ENCODE measurements around the gene FYN. TPM values are rescaled to one million over a fixed set of nuclear protein-coding genes. Genes with fewer than 3 reads are reported as not detected.

Gene FYN
- polyA plus RNA-seq, 1 experiment: 55.1 TPM

DNA sequence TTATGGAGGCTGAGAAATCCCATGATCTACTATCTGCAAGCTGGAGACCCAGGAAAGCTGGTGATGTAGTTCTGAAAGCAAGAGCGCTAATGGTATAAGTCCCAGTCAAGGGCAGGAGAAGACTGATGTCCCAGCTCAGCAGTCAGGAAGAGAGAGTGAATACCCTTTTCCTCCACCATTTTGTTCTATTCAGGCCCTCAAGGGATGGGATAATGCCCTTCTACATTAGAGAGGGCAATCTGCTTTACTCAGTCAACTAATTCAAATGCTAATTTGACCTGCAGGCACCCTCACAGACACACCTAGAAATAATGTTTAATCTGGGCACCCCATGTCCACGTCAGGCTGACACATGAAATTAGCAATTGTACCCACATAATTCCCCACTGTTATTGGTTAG lies 10.8 kb upstream of the FYN start:
- H3K27me3 ChIP-seq (ENCODE audit: control insufficient read depth, insufficient read depth, low read length): no peaks in the 10 kb centered on the region
- ChIA-PET POLR2A (no interaction called here), CTCF (no interaction called here)
- DNase-seq (ENCODE audit: low read depth): no peak
- TF ChIP-seq, protein P1, sequence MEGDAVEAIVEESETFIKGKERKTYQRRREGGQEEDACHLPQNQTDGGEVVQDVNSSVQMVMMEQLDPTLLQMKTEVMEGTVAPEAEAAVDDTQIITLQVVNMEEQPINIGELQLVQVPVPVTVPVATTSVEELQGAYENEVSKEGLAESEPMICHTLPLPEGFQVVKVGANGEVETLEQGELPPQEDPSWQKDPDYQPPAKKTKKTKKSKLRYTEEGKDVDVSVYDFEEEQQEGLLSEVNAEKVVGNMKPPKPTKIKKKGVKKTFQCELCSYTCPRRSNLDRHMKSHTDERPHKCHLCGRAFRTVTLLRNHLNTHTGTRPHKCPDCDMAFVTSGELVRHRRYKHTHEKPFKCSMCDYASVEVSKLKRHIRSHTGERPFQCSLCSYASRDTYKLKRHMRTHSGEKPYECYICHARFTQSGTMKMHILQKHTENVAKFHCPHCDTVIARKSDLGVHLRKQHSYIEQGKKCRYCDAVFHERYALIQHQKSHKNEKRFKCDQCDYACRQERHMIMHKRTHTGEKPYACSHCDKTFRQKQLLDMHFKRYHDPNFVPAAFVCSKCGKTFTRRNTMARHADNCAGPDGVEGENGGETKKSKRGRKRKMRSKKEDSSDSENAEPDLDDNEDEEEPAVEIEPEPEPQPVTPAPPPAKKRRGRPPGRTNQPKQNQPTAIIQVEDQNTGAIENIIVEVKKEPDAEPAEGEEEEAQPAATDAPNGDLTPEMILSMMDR (IDR thresholded peaks at IDR 0.05; ENCODE audit: insufficient read depth, low read depth, low read length): no peak
- H3K4me3 ChIP-seq (ENCODE audit: low read depth, low read length): no peak overlapping the region
- H3K36me3 ChIP-seq (ENCODE audit: control insufficient read depth, insufficient read depth, low read length): no peaks in the 10 kb centered on the region

DNA sequence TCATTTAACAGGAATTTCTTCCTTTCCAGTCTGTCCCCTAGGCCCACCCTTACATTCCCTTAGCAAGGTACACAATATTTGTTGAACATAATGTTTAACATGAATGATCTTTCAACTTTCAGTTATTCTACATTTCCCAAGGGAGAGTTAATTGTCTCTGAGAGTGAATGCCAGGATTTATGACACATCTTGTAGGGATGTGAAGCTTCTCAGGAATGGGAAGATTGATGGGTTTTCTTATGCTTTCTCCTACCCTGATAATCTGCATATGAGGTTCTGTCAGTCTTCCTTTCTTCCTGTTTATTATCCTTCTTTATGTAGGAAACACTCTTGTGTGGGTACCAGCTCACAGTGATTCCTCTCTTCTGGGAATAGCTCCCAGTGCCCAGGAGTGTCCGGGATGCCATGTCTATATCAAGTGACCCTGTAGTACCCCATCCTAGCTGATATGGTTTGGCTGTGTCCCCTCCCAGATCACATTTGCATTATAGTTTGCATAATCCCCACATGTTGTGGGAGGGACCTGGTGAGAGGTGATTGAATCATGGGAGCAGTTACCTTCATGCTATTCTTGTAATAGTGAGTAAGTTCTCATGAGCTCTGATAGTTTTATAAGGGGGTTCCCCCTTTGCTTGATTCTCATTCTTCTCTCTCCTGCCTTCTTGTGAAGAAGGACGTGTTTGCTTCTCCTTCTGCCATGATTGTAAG lies 7.1 kb upstream of the FYN start:
- TF ChIP-seq, protein P1 (IDR thresholded peaks at IDR 0.05; ENCODE audit: insufficient read depth, low read depth, low read length): no peak
- ChIA-PET POLR2A (no interaction called here), CTCF (no interaction called here)
- no peaks in the 10 kb centered on the region for H3K27me3 ChIP-seq (ENCODE audit: control insufficient read depth, insufficient read depth, low read length)
- no peak for DNase-seq (ENCODE audit: low read depth)
- H3K4me3 ChIP-seq (ENCODE audit: low read depth, low read length): no peak overlapping the region
- H3K36me3 ChIP-seq (ENCODE audit: control insufficient read depth, insufficient read depth, low read length): no peaks in the 10 kb centered on the region

DNA sequence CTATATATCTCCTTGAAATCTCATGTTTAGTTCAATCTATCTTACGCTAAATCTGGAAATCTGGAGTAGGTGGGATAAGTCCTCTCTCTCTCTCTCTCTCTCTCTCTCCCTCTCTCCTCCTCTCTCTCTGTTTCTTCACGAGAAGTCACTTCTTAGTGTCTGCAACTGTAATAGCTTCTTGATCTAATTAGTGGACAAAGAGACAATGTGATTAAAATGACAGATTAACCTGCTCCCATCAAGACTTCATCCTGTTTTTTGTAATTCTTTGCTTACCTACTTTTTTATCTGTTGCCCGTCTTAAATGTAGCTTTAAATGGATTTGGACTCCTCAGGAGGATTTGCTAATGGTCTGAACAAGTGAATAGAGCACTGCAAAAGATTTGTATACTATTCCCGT lies 2.5 kb upstream of the FYN start:
- TF ChIP-seq, protein P1 (IDR thresholded peaks at IDR 0.05; ENCODE audit: insufficient read depth, low read depth, low read length): no peak
- no peaks in the 10 kb centered on the region for H3K27me3 ChIP-seq (ENCODE audit: control insufficient read depth, insufficient read depth, low read length)
- H3K4me3 ChIP-seq (ENCODE audit: low read depth, low read length): no peak overlapping the region
- ChIA-PET POLR2A (no interaction called here), CTCF (interaction anchor here (1.0 kb wide), 1 partner anchor 12 kb away, joined by 3 read pairs; no protein-coding TSS in a partner anchor)
- no peak for DNase-seq (ENCODE audit: low read depth)
- no peaks in the 10 kb centered on the region for H3K36me3 ChIP-seq (ENCODE audit: control insufficient read depth, insufficient read depth, low read length)

- POLR2A ChIA-PET: no interaction called here
- H3K36me3 ChIP-seq (ENCODE audit: control insufficient read depth, insufficient read depth, low read length): no peaks in the 10 kb centered on the region
- no peak for DNase-seq (ENCODE audit: low read depth)
- CTCF ChIA-PET: interaction anchor here (0.7 to 1.1 kb wide), 3 partner anchors 134 to 171 kb away, joined by 4 read pairs; no protein-coding TSS in a partner anchor
- H3K27me3 ChIP-seq (ENCODE audit: control insufficient read depth, insufficient read depth, low read length): no peaks in the 10 kb centered on the region
- peak overlapping the region; percentile 75 for H3K4me3 ChIP-seq (ENCODE audit: low read depth, low read length)
- TF ChIP-seq, protein P1 (IDR thresholded peaks at IDR 0.05; ENCODE audit: insufficient read depth, low read depth, low read length): no peak
Measured at GRCh38 chr6:111874025-111874415, 768 bp upstream of the FYN start.

DNA sequence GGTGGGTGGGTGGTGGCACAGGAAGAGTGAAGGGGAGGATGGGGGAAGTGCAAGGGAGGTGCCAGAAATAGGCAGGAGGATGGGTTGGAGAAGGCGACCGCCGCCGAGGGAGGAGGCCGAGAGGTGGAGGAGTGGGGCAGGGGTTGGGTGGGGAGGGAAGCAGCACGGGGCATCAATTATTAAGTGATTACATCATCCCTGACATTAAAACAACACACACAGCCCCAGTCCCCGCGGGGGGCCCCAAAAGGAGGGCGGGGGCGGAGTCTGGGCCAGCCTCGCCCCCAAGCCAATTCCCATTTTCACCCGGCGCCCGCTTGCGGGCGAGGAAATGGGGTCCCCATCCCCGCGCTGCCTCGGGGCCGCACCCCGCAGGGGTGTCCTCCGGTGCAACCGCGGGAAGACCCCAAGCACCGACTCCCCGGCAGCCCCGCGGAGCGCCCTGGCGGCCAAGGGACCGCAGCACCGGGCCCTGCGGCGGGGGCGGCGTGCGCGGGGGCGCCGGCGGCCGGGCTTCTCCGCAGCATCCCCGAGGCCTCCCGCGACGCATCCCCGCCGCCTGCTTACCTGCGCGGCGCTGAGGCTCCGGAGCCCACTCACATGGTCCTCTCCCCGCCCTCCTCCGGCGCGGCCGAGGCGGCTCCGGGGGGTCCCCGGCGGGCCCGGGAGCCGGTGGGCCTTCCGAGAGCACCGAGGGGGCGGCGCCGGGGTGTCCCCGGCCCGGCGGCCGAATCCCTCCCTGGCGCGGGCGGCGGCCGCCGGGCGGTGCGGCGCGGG lies 663 bp downstream of the FYN start:
- Histone ChIP-seq H3K4me3 (ENCODE audit: low read depth, low read length) (peak overlapping the region; percentile 75), H3K36me3 (ENCODE audit: control insufficient read depth, insufficient read depth, low read length) (no peaks in the 10 kb centered on the region), H3K27me3 (ENCODE audit: control insufficient read depth, insufficient read depth, low read length) (no peaks in the 10 kb centered on the region)
- TF ChIP-seq, protein P1 (IDR thresholded peaks at IDR 0.05; ENCODE audit: insufficient read depth, low read depth, low read length): 0 out of 2 replicates have a peak, but pooled peaks have one; percentile 11
- ChIA-PET POLR2A (no interaction called here), CTCF (interaction anchor here (0.8 to 1.1 kb wide), 5 partner anchors 53 to 172 kb away, joined by 3 to 4 read pairs (median 4); no protein-coding TSS in a partner anchor)
- no peak for DNase-seq (ENCODE audit: low read depth)

Data from BJ (cell line).